MCF 10A (cell line): Measurements from ENCODE around the gene ZMYND15. TPM values are rescaled to one million over a fixed set of nuclear protein-coding genes. Genes with fewer than 3 reads are reported as not detected.
A peak's percentile ranks its signal among the peaks of the same experiment; 100 is the strongest.
"Not testable (repeated sequence)": the region's sequence is repeated elsewhere in the genome, so short reads cannot be mapped to it uniquely, and the experiment has no call there.

Source experiments
- BruUV-seq: library from RNA; stranded (reverse); fragments of 400-500 nt; replicated peaks from 2 replicates; lab custom pipeline; 2021; lab: Mats Ljungman, UMichigan
- CTCF ChIA-PET: fragments of 300-600 bp; sonication (Branson Sonifier 250); formaldehyde crosslinking; extraction: SDS; loops from one replicate; lab custom pipeline; 2021; ENCODE audit warnings: antibody characterized with exemption, inconsistent platforms; lab: Yijun Ruan, JAX
- POLR2A ChIA-PET: fragments of 300-600, 350-650 bp; sonication (Branson Sonifier 250); formaldehyde crosslinking; extraction: SDS; loops from one replicate; lab custom pipeline; 2020; ENCODE audit warnings: antibody characterized with exemption, inconsistent platforms; lab: Yijun Ruan, JAX
- DNase-seq: peaks from one replicate; pipeline ENCODE4 v3.0.0-alpha.2; 2018; ENCODE audit not compliant: unreplicated experiment
- H3K27ac Mint-ChIP-seq: one replicate; pipeline ENCODE4 v1.8.0; 2022; ENCODE audit warnings: mild to moderate bottlenecking, low read depth, mixed read lengths; ENCODE audit not compliant: unreplicated experiment
- H3K27me3 Mint-ChIP-seq: one replicate; pipeline ENCODE4 v1.8.0; 2022; ENCODE audit warnings: mixed read lengths; ENCODE audit not compliant: insufficient read depth, unreplicated experiment
- H3K36me3 Mint-ChIP-seq: one replicate; pipeline ENCODE4 v1.8.0; 2022; ENCODE audit warnings: mild to moderate bottlenecking, moderate library complexity, mixed read lengths; ENCODE audit not compliant: insufficient read depth, unreplicated experiment
- H3K4me1 Mint-ChIP-seq: one replicate; pipeline ENCODE4 v1.8.0; 2022; ENCODE audit warnings: mixed read lengths; ENCODE audit not compliant: insufficient read depth, unreplicated experiment
- H3K4me3 Mint-ChIP-seq: one replicate; pipeline ENCODE4 v1.8.0; 2022; ENCODE audit warnings: mild to moderate bottlenecking, moderate library complexity, mixed read lengths; ENCODE audit not compliant: unreplicated experiment
- H3K9me3 Mint-ChIP-seq: one replicate; pipeline ENCODE4 v1.8.0; 2022; ENCODE audit warnings: mixed read lengths; ENCODE audit not compliant: unreplicated experiment
- intact Hi-C: fragments of 100-400 bp; cut with micrococcal nuclease; formaldehyde crosslinking; loops from 2 replicates; pipeline ENCODE4 v1.14.1; 2022
- total RNA-seq: library from RNA; stranded (reverse); gene quantifications from 2 replicates; pipeline ENCODE4 v1.2.3, GENCODE V29; 2022
- TF ChIP-seq, protein P1 (sequence below): fragments of 200-600 bp; IDR thresholded peaks from one replicate; pipeline ENCODE4 v1.8.0; 2022; ENCODE audit warnings: antibody characterized with exemption, mild to moderate bottlenecking; ENCODE audit not compliant: unreplicated experiment

ZMYND15 gene
- total RNA-seq, 1 experiment from 2014 or later: 1.8 TPM

DNA sequence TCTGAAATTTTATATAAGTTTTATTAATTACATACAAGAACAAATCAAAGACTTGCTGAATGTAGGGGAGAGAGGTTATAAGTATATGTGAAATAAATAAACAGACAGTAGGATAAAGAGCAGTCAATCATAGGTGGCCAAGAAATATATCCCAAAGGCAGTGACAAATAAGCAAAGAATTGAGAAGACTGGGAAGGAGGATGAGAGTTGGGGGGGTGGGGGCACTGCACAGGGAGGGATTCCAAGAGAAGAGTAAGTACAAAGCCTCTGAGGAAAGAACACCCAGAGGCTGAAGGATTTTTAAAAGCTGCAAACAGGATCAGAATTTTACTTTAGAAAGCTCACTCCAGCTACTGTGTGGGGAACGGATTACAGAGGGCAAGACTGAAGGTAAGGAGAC, 38.5 kb upstream of the ZMYND15 start:
- POLR2A ChIA-PET: interaction anchor here (0.6 to 0.9 kb wide), 2 partner anchors 472 to 588 kb away, joined by 4 read pairs; no protein-coding TSS in a partner anchor
- BruUV-seq: no TSS peak
- Mint-ChIP-seq H3K9me3 (no peaks in the 10 kb centered on the region), H3K4me1 (peaks cover 28% of the 10 kb centered on the region), H3K4me3 (peak overlapping the region; percentile 51), H3K36me3 (peaks cover 28% of the 10 kb centered on the region), H3K27ac (peak overlapping the region; percentile 31), H3K27me3 (no peaks in the 10 kb centered on the region)
- intact Hi-C loops: no loop called here
- CTCF ChIA-PET: no interaction called here
- no peak for DNase-seq
- TF ChIP-seq, protein P1, sequence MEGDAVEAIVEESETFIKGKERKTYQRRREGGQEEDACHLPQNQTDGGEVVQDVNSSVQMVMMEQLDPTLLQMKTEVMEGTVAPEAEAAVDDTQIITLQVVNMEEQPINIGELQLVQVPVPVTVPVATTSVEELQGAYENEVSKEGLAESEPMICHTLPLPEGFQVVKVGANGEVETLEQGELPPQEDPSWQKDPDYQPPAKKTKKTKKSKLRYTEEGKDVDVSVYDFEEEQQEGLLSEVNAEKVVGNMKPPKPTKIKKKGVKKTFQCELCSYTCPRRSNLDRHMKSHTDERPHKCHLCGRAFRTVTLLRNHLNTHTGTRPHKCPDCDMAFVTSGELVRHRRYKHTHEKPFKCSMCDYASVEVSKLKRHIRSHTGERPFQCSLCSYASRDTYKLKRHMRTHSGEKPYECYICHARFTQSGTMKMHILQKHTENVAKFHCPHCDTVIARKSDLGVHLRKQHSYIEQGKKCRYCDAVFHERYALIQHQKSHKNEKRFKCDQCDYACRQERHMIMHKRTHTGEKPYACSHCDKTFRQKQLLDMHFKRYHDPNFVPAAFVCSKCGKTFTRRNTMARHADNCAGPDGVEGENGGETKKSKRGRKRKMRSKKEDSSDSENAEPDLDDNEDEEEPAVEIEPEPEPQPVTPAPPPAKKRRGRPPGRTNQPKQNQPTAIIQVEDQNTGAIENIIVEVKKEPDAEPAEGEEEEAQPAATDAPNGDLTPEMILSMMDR: no peak

DNA sequence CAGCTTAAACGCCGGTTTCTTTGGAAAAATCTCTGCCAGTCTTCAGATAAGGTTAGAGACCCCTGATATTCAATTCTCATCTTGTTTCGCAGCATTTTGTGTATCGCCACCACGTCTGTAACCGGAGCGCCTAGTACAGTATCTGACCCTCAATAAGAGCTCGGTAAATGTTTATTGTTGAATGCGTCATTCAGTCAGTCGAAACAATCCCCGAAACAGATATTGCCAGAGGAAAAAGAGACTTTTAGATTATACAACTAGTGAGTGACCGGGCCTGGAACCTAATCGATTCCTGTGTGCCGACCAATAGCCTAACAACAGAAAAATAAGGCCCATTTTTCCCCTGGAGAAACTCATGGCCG, 36.3 kb upstream of the ZMYND15 start:
- peaks cover 30% of the 10 kb centered on the region for H3K4me1 Mint-ChIP-seq
- POLR2A ChIA-PET: interaction anchor here (0.8 to 2.2 kb wide), 16 partner anchors 11 to 266 kb away, joined by 3 to 13 read pairs (median 4); partner anchors contain the start of genes CXCL16, MED11, PFN1 and RNF167
- H3K36me3 Mint-ChIP-seq: peaks cover 16% of the 10 kb centered on the region
- no peaks in the 10 kb centered on the region for H3K9me3 Mint-ChIP-seq
- no peak for DNase-seq
- no TSS peak for BruUV-seq
- H3K4me3 Mint-ChIP-seq: peak overlapping the region; percentile 88
- no peaks in the 10 kb centered on the region for H3K27me3 Mint-ChIP-seq
- intact Hi-C loops: no loop called here
- TF ChIP-seq, protein P1: no peak
- CTCF ChIA-PET: interaction anchor here (0.5 to 1.4 kb wide), 7 partner anchors 12 to 1634 kb away, joined by 3 to 9 read pairs (median 3); no protein-coding TSS in a partner anchor
- H3K27ac Mint-ChIP-seq: peak overlapping the region; percentile 7

- TSS peak; percentile 82 for BruUV-seq
- DNase-seq, H3K9me3 Mint-ChIP-seq, H3K27me3 Mint-ChIP-seq, intact Hi-C loops, CTCF ChIA-PET: not testable (repeated sequence)
- H3K4me3 Mint-ChIP-seq: peak overlapping the region; percentile 88
- POLR2A ChIA-PET: interaction anchor here (0.8 to 1.9 kb wide), 5 partner anchors 18 to 263 kb away, joined by 3 to 6 read pairs (median 4); partner anchors contain the start of genes MED11 and SPAG7
- H3K4me1 Mint-ChIP-seq: peaks cover 31% of the 10 kb centered on the region
- peak overlapping the region; percentile 7 for H3K27ac Mint-ChIP-seq
- peaks cover 14% of the 10 kb centered on the region for H3K36me3 Mint-ChIP-seq
Measured at GRCh38 chr17:4704574-4704907, 35.1 kb upstream of the ZMYND15 start.

GRCh38 chr17:4704991-4705390, 34.6 kb upstream of the ZMYND15 start:
- no peak for DNase-seq
- peaks cover 14% of the 10 kb centered on the region for H3K36me3 Mint-ChIP-seq
- H3K9me3 Mint-ChIP-seq: no peaks in the 10 kb centered on the region
- peaks cover 36% of the 10 kb centered on the region for H3K4me1 Mint-ChIP-seq
- H3K4me3 Mint-ChIP-seq: peak overlapping the region; percentile 88
- TF ChIP-seq, protein P1: no peak
- no peaks in the 10 kb centered on the region for H3K27me3 Mint-ChIP-seq
- CTCF ChIA-PET: no interaction called here
- POLR2A ChIA-PET: interaction anchor here (0.9 kb wide), 1 partner anchor 145 kb away, joined by 3 read pairs; no protein-coding TSS in a partner anchor
- no TSS peak for BruUV-seq
- H3K27ac Mint-ChIP-seq: no peak overlapping the region
- intact Hi-C loops: no loop called here
